Osteocyte (in vitro differentiated cells): ENCODE data around the gene PPA1. TPM values are rescaled to one million over a fixed set of nuclear protein-coding genes. Genes with fewer than 3 reads are reported as not detected.
A peak's percentile ranks its signal among the peaks of the same experiment; 100 is the strongest.
"Not testable (repeated sequence)": the region's sequence is repeated elsewhere in the genome, so short reads cannot be mapped to it uniquely, and the experiment has no call there.

Source experiments
- DNase-seq: peaks from one replicate; pipeline ENCODE4 v3.0.0; 2021; ENCODE audit warnings: mixed read lengths; ENCODE audit not compliant: unreplicated experiment; ENCODE audit errors: extremely low spot score
- H3K27ac Mint-ChIP-seq: one replicate; pipeline ENCODE4 v1.8.0; 2021; ENCODE audit warnings: mild to moderate bottlenecking, mixed read lengths; ENCODE audit not compliant: unreplicated experiment
- H3K27me3 Mint-ChIP-seq: one replicate; pipeline ENCODE4 v1.8.0; 2021; ENCODE audit warnings: mixed read lengths; ENCODE audit not compliant: unreplicated experiment
- H3K36me3 Mint-ChIP-seq: one replicate; pipeline ENCODE4 v1.8.0; 2021; ENCODE audit warnings: mixed read lengths; ENCODE audit not compliant: unreplicated experiment
- H3K4me1 Mint-ChIP-seq: one replicate; pipeline ENCODE4 v1.8.0; 2021; ENCODE audit warnings: mixed read lengths; ENCODE audit not compliant: unreplicated experiment
- H3K4me3 Mint-ChIP-seq: one replicate; pipeline ENCODE4 v1.8.0; 2021; ENCODE audit warnings: mild to moderate bottlenecking, moderate library complexity, mixed read lengths; ENCODE audit not compliant: unreplicated experiment
- H3K9me3 Mint-ChIP-seq: one replicate; pipeline ENCODE4 v1.8.0; 2021; ENCODE audit warnings: mixed read lengths; ENCODE audit not compliant: unreplicated experiment
- CTCF ChIP-seq: fragments of 200-600 bp; sonication (generic); IDR thresholded peaks from 2 replicates; pipeline ENCODE4 v1.5.0; 2021; ENCODE audit warnings: antibody characterized with exemption, mild to moderate bottlenecking, moderate library complexity
- total RNA-seq: library from RNA; stranded (reverse); gene quantifications from 2 replicates; pipeline ENCODE4 v1.2.1, GENCODE V29; 2021

The PPA1 gene
- total RNA-seq, 1 donor from 2014 or later = 59.8 TPM

GRCh38 chr10:70239077-70239976 is 6.1 kb upstream of the PPA1 start:
- not testable (repeated sequence) for H3K4me1 Mint-ChIP-seq, H3K27ac Mint-ChIP-seq, H3K9me3 Mint-ChIP-seq, H3K36me3 Mint-ChIP-seq, H3K4me3 Mint-ChIP-seq, DNase-seq
- H3K27me3 Mint-ChIP-seq = peaks cover 23% of the 10 kb centered on the region

GRCh38 chr10:70237958-70238536 is 4.8 kb upstream of the PPA1 start:
- not testable (repeated sequence) for H3K27ac Mint-ChIP-seq, H3K4me3 Mint-ChIP-seq, H3K36me3 Mint-ChIP-seq, H3K9me3 Mint-ChIP-seq, DNase-seq, H3K4me1 Mint-ChIP-seq
- H3K27me3 Mint-ChIP-seq = peaks cover 12% of the 10 kb centered on the region

GRCh38 chr10:70234668-70235447 is 1.6 kb upstream of the PPA1 start:
- TF ChIP-seq CTCF = no peak
- no peak overlapping the region for H3K4me3 Mint-ChIP-seq

GRCh38 chr10:70233939-70234300 is 691 bp upstream of the PPA1 start:
- DNase-seq = no peak
- Mint-ChIP-seq H3K36me3 (no peaks in the 10 kb centered on the region), H3K27ac (peak overlapping the region; percentile 92), H3K9me3 (no peaks in the 10 kb centered on the region), H3K27me3 (no peaks in the 10 kb centered on the region), H3K4me1 (peaks cover 23% of the 10 kb centered on the region), H3K4me3 (peak overlapping the region; percentile 97)
- TF ChIP-seq CTCF = no peak

More at GRCh38 chr10:70234668-70235447, 1.6 kb upstream of the PPA1 start:
- H3K36me3 Mint-ChIP-seq = no peaks in the 10 kb centered on the region
- no peak for DNase-seq
- peaks cover 23% of the 10 kb centered on the region for H3K4me1 Mint-ChIP-seq
- H3K9me3 Mint-ChIP-seq = no peaks in the 10 kb centered on the region
- peak overlapping the region; percentile 31 for H3K27ac Mint-ChIP-seq
- H3K27me3 Mint-ChIP-seq = no peaks in the 10 kb centered on the region

- H3K36me3 Mint-ChIP-seq = peaks cover 4% of the 10 kb centered on the region
- no peak for DNase-seq
- H3K27ac Mint-ChIP-seq = peak overlapping the region; percentile 94
- H3K4me1 Mint-ChIP-seq = peaks cover 29% of the 10 kb centered on the region
- TF ChIP-seq CTCF = no peak
- H3K4me3 Mint-ChIP-seq = peak overlapping the region; percentile 97
- no peaks in the 10 kb centered on the region for H3K27me3 Mint-ChIP-seq
- no peaks in the 10 kb centered on the region for H3K9me3 Mint-ChIP-seq
Observed at GRCh38 chr10:70232859-70233108, 445 bp downstream of the PPA1 start.
